Osteocyte (in vitro differentiated cells): ENCODE measurements around the gene VSIG1. TPM values are rescaled to one million over a fixed set of nuclear protein-coding genes. Genes with fewer than 3 reads are reported as not detected.

Source experiments
- DNase-seq: peaks from one replicate; pipeline ENCODE4 v3.0.0; 2021; ENCODE audit warnings: mixed read lengths; ENCODE audit not compliant: unreplicated experiment; ENCODE audit errors: extremely low spot score
- H3K27ac Mint-ChIP-seq: one replicate; pipeline ENCODE4 v1.8.0; 2021; ENCODE audit warnings: mild to moderate bottlenecking, mixed read lengths; ENCODE audit not compliant: unreplicated experiment
- H3K27me3 Mint-ChIP-seq: one replicate; pipeline ENCODE4 v1.8.0; 2021; ENCODE audit warnings: mixed read lengths; ENCODE audit not compliant: unreplicated experiment
- H3K36me3 Mint-ChIP-seq: one replicate; pipeline ENCODE4 v1.8.0; 2021; ENCODE audit warnings: mixed read lengths; ENCODE audit not compliant: unreplicated experiment
- H3K4me1 Mint-ChIP-seq: one replicate; pipeline ENCODE4 v1.8.0; 2021; ENCODE audit warnings: mixed read lengths; ENCODE audit not compliant: unreplicated experiment
- H3K4me3 Mint-ChIP-seq: one replicate; pipeline ENCODE4 v1.8.0; 2021; ENCODE audit warnings: mild to moderate bottlenecking, moderate library complexity, mixed read lengths; ENCODE audit not compliant: unreplicated experiment
- H3K9me3 Mint-ChIP-seq: one replicate; pipeline ENCODE4 v1.8.0; 2021; ENCODE audit warnings: mixed read lengths; ENCODE audit not compliant: unreplicated experiment
- CTCF ChIP-seq: fragments of 200-600 bp; sonication (generic); IDR thresholded peaks from 2 replicates; pipeline ENCODE4 v1.5.0; 2021; ENCODE audit warnings: antibody characterized with exemption, mild to moderate bottlenecking, moderate library complexity
- total RNA-seq: library from RNA; stranded (reverse); gene quantifications from 2 replicates; pipeline ENCODE4 v1.2.1, GENCODE V29; 2021

Gene VSIG1
- total RNA-seq, 1 donor from 2014 or later: not detected

GRCh38 chrX:108034725-108035124, 10.1 kb upstream of the VSIG1 start:
- TF ChIP-seq CTCF: no peak
- peaks cover 9% of the 10 kb centered on the region for H3K27me3 Mint-ChIP-seq
- H3K4me3 Mint-ChIP-seq: no peak overlapping the region
- H3K9me3 Mint-ChIP-seq: no peaks in the 10 kb centered on the region
- H3K4me1 Mint-ChIP-seq: no peaks in the 10 kb centered on the region
- H3K36me3 Mint-ChIP-seq: no peaks in the 10 kb centered on the region
- H3K27ac Mint-ChIP-seq: no peak overlapping the region
- no peak for DNase-seq

- DNase-seq: no peak
- TF ChIP-seq CTCF: no peak
- Mint-ChIP-seq H3K9me3 (no peaks in the 10 kb centered on the region), H3K27me3 (peaks cover 12% of the 10 kb centered on the region), H3K36me3 (no peaks in the 10 kb centered on the region), H3K27ac (no peak overlapping the region), H3K4me1 (no peaks in the 10 kb centered on the region), H3K4me3 (no peak overlapping the region)
These were observed 8.4 kb upstream of the VSIG1 start for GRCh38 chrX:108036298-108036973.

- Mint-ChIP-seq H3K9me3 (no peaks in the 10 kb centered on the region), H3K27me3 (peaks cover 36% of the 10 kb centered on the region), H3K27ac (no peak overlapping the region), H3K4me3 (no peak overlapping the region), H3K36me3 (no peaks in the 10 kb centered on the region), H3K4me1 (no peaks in the 10 kb centered on the region)
- no peak for TF ChIP-seq CTCF
- DNase-seq: no peak
These were observed 4.8 kb downstream of the VSIG1 start for GRCh38 chrX:108049649-108050048.

GRCh38 chrX:108053218-108053617, 8.4 kb downstream of the VSIG1 start:
- no peaks in the 10 kb centered on the region for H3K4me1 Mint-ChIP-seq
- no peaks in the 10 kb centered on the region for H3K36me3 Mint-ChIP-seq
- TF ChIP-seq CTCF: no peak
- H3K27me3 Mint-ChIP-seq: peaks cover 54% of the 10 kb centered on the region
- DNase-seq: no peak
- no peak overlapping the region for H3K27ac Mint-ChIP-seq
- H3K9me3 Mint-ChIP-seq: no peaks in the 10 kb centered on the region
- no peak overlapping the region for H3K4me3 Mint-ChIP-seq

GRCh38 chrX:108055546-108055945, 10.7 kb downstream of the VSIG1 start:
- no peak for TF ChIP-seq CTCF
- Mint-ChIP-seq H3K27me3 (peaks cover 72% of the 10 kb centered on the region), H3K27ac (no peak overlapping the region), H3K9me3 (no peaks in the 10 kb centered on the region), H3K36me3 (no peaks in the 10 kb centered on the region), H3K4me3 (no peak overlapping the region), H3K4me1 (no peaks in the 10 kb centered on the region)
- DNase-seq: no peak
